Stimulated activated naive CD4-positive, alpha-beta T cell treated with Interleukin-2 at 50 U/mL for 16 hours (primary cell): ENCODE data around the gene PHF20.
"Not testable (repeated sequence)": the region's sequence is repeated elsewhere in the genome, so short reads cannot be mapped to it uniquely, and the experiment has no call there.

Experiments
- DNase-seq: peaks from one replicate; lab custom pipeline; 2025; lab: John Stamatoyannopoulos, UW

The PHF20 gene

DNA sequence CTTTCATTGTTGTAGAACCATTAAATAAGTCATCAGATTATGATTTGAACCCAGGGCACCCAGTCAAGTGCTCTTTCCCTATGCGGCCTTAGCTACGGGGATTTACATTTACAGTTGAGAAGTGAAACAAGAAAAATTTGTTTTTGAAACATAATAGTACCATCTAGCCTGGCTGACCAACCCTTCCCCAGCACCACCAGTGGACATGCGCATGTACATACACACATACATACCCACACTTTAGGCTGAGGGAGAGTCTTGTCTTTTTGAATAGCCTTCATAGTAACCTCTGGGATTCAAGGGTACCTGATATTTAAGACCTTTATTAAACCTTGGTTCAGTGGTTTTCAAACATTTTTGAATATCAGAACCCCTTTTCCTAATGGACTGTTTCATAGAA lies 148.7 kb downstream of the PHF20 start:
- DNase-seq = no peak

DNA sequence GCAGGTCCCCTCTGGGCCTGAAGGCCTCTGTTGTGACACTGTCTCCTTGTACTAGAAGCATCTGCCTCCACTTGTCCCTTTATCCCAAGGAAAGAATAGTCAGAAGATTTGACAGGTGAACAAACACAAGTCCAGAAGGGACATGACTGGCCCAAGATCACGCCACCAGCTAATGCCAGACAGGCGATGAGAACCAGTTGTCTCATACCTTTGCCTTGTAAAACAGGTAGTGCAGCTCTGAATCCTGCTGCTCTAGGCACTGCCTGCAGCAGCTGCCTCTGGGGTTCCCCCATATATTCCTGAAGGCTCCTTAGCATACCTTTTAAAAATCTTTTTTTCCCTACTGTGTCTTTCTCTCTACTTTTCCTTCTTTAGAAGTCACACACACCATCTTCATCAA lies 157.5 kb downstream of the PHF20 start:
- no peak for DNase-seq

DNA sequence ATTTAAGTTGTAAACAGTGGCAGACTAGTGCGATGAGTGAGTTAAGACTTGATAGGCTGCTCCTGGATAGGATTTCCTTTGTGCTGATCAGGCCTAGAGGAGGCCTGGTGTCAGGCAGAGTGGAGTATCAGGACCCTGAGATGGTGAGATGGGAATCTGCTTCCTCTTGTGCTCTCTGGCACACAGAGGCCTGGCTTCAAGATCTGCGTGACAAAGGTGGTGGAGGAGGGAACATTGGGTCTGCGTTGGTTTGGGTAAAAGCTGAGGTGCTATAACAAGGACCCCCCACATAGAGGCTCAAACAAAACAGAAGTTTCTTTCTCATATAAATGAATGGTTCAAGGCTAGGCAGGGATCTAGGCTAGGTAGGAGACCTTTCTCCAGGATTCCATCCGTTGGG lies 162.2 kb downstream of the PHF20 start:
- no peak for DNase-seq

DNA sequence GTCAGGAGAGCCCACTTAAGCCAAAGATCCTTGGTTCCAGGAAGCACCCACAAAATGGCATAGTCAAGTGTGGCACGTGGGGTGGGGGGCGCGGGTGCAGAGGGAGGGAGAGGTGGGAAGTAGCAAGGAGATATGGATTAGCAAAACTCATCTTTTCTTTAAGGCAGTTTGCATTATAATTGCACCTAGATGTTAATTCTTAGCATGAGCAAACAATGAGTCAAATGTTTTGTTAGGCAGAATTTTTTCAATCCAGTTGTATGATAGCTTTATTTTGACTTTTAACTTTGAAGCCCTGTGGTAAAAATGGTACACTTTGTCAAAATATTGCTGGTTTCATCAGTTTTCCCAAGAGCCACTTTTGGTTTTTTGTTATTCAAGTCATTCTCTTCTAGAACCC lies 167.4 kb downstream of the PHF20 start:
- DNase-seq = no peak

DNA sequence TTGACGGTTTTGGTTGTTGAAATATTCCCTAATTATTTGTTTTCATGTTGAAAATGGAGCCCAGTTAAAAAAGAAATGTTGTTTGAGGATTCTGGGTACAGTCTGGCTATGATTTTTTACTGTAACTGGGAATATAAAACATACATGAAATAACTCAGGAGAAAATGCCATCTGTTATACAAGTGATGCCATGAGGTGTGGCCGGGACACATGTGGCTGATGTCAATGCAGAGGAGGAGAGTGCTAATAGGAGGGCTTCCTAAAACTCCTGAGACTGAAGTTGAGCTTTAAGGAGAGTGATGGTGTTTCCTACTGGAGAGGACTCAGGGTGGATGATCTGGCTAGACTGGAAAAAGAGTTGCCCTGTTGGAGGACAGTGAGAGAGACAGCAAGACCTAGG lies 169.8 kb downstream of the PHF20 start:
- no peak for DNase-seq

DNA sequence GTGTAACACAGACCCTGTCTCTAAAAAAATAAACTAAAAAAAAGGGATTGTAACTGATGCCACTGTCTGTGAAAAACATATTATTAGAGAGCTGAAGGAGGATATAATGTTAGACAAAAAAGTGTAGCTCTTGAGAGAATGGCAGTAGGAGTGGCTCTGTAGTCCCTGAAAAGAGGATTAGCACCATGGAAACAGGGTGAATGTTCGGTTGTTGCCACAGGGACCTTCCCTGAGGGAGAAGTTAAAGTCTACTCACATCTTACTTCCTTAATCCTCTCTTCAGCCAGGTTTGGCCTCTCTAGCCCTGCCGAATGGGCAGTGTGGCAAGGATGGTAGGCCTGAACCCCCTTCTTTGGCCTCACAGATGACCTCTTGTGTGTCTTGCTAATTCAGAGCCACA lies 170.4 kb downstream of the PHF20 start:
- no peak for DNase-seq

DNA sequence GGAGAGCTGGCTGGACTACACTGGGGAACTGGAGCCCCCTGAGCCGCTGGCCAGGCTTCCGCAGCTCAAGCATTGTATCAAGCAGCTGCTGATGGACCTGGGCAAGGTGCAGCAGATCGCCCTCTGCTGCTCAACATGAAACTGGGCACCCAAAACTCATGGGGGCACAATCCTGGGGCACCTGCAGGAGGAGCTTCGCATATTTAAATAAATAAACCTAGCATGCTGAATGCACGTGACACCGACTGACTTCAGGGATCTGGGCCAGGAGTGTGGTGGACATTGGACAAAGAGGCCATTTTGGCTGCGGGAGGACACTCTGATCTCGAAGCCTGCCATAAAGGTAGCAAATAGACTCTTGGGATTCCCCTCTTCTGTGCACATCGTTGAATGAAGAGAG lies 175.7 kb downstream of the PHF20 start:
- DNase-seq = peak; percentile 4

DNA sequence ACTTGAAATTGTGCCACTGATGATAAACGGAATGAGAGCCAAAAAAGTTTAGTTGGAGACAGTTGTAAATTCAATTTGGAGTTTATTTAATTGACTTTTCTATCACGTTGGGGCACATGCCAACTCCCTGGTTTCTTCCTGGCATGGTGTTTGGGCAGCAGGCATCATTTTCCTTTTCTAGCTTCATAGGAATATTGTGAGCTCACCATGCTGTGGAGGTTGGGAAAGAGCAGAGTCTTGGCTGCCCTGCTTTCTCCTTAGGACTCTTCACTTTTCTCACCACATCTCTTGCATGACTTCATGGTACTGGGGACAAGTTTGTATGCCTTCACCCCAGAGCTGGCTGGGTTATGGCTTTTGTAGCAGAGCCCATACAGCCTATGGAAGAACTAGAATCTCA lies 176.1 kb downstream of the PHF20 start:
- DNase-seq = no peak

DNA sequence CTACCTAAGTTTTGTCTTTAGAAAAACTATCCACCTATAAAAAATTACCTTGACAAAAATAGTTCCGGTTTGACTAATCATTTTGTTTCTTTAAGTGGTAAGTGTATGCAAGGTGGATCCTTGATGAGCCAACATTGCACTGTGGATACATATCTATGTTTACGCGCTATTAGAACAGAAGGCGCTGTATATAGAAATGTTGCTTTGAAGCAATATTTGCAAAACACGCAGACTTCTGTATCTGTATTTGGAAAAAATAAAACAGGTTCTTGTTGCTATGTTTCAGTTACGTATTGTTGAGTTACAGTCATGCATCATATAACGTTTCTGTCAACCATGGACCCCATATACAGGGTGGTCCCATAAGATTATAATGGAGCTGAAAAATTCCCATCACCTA lies 178.3 kb downstream of the PHF20 start:
- no peak for DNase-seq

DNA sequence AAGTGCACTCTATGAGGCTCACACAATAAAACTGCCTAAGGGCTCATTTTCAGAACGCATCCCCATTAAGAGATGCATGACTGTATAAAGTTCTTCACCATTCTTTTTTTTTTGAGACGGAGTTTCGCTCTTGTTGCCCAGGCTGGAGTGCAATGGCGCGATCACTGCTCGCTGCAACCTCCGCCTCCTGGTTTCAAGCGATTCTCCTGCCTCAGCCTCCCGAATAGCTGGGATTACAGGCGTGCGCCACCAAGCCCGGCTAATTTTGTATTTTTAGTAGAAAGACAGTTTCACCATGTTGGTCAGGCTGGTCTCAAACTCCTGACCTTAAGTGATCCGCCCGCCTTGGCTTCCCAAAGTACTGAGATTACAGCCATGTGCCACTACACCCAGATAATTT lies 180.3 kb downstream of the PHF20 start:
- DNase-seq = not testable (repeated sequence)

DNA sequence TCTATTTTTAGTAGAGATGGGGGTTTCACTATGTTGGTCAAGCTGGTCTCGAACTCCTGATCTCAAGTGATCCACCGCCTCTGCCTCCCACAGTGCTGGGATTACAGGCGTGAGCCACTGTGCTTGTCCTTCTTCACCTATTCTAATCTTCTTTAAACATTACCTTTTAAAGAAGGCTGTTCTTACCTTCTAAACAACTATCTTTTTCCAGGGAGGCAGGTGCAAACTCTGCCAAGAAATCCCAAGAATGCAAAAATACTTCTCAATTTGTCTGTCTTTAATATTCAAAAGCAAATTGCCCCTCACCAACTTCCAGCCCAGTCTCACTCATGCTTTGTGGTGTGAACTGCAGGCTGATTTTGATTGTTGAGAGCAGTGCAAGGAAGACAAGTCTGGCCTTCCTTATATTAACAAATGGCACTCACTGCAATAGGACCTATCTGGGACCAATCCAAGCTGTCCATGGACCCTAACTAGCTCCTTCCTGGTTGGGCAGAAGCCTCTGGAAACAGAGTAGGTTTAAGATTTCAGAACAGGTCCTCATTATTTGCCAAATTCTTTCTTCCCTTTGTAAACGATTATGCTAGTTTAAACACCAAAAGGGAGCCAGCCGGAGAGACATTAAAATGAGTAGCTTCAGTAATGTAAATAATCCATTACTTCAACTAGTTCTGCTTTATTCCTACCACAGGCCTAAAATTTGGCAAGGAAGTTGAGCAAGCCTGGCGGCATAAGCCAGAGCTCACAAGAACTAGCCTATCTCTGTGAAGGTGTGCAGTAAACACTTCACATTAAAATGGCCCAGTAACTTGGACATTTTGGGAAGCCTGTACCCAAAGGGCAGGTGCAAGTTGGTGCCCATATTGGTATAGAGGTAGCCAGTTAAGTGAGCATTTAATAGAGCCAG lies 180.9 kb downstream of the PHF20 start:
- no peak for DNase-seq

DNA sequence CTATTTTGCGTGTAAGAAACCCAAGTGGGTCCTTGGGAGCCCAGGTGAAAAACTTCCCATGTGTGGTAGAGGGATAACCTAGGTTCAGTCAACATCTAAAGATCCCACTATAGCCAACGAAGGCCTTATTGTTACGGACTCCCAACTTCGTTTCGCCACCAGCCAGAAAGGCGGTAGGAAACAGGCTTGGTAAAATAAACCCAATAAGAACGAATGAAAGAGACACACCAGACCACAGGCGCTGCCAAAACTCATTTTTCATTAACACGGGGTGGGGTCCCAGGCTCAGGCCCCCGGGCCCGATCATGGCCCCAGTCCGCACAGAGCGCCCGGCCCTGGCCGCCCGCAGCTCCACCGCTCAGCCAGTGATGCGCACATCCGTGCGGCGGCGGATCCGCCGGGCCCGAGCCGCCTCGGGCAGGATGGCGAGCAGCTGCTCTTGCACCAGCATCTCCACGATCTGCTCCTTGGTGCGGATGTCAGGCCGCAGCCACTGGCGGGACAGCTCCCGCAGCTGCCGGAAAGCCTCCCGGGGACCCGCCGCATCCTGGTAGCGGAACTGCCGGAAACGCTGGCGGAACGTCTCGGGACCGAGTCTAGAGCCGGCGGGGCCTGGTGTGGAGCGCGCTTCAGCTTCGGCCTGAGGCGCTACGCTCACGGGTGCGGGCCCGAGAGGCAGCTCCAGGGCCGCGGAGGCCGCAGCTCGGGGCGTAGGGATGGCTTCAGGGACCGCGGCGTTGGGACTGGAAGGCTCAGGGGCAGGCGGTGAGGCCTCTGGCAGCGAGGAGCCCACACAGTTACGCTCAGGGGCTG lies 181.8 kb downstream of the PHF20 start:
- DNase-seq = peak; percentile 58

DNA sequence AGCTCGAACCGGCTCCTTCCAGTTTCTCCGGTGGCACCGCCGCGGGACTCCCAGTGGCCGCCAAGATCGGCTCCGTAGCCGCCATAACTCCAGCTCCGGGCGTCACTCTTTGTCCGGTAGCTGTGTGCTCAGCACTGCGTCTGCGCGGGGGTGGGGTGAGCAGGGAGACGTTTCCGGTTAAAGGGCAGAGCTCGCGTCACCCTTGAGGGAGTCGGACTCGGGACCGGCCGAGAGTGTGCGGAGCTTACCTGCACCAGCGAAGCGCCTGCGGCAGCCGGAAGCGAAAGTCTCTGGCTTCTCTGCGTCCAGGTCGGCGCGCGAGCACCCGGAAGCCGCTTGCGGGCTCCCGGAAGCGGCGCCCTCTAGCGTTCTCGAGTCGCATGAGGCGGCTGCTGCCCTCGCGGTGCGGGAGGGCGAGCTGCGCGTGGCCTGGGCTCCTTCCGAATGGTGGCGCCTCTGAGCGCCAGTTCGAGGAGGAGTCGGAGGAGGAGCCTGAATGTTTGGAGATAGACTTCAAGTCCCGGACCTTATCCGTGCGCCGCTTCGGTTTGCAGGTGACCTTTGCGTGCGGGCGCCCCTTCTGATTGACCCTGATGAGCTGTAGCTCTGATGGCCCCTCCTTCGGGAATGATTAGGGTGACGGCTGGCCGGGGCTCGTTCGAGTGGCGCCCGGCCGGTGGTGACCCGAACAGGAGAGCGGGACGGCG lies 182.5 kb downstream of the PHF20 start, which contains the start of gene SCAND1:
TSS of gene SCAND1 (minus strand) at position 303 of the 707 bp plus-strand sequence. CDS start at position 85, 218 bp downstream.
- peak; percentile 98 for DNase-seq

DNA sequence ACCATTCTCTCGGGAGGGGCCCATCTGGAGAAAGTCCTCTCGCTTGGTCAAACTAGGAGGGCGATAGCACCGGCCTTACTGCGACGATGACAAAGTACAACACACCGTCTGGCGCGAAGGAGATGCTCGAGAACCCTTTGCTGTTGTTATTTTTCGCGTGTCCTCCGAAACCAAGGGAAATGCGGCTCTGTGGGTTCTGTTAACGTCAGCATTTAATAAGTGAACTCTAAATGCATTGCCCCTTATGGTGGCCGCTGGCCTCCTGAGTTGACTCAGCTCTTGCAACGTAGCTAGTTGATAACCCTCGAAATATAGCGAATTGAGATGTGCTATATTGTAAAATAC lies 183.1 kb downstream of the PHF20 start:
- DNase-seq = no peak

DNA sequence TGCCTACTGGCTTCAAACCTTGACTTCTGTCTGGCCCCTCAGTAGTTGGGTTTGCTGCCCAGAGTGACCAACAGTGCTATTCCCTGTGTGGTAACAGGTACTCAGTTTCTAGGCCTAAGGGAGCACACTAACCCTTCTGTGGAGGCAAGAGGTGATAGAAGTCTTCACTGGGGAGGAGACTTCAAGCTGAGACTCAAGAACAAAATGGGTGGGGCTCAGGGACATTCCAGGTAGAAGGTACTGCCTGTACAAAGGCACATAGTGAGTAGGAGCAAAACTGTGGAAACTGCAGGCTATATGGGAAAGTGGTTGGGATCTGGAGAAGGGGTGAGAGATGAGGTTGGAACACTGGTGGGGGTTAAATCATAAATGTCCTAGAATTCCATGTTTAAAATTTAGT lies 184.8 kb downstream of the PHF20 start:
- DNase-seq = no peak

DNA sequence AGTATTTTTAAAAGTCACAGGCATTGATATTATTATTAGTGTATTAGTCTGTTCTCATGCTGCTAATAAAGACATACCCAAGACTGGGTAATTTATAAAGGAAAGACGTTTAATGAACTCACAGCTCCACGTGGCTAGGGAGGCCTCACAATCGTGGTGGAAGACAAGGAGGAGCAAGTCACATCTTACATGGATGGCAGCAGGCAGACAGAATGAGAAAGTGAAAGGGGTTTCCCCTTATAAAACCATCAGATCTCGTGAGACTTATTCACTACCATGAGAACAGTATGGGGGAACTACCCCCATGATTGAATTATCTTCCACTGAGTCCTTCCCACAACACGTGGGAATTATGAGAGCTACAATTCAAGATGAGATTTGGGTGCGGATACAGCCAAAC lies 187.5 kb downstream of the PHF20 start:
- not testable (repeated sequence) for DNase-seq

DNA sequence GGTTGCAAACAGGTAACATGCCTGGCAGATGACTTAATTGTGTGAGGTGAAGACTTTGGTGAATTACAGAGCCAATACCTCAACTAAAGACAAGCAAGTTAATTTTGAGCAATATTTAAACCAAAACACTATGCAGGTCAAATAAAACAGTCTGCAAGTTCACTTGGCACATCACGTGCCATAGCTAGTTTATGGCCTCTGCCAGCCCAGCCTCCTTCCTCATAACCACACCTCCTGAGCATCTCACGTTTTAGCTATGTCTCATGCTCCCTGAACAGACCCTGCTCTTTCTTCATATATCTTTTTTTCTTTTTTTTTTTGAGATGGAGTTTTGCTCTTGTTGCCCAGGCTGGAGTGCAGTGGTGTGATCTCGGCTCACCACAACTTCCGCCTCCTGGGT lies 192.1 kb downstream of the PHF20 start:
- no peak for DNase-seq

DNA sequence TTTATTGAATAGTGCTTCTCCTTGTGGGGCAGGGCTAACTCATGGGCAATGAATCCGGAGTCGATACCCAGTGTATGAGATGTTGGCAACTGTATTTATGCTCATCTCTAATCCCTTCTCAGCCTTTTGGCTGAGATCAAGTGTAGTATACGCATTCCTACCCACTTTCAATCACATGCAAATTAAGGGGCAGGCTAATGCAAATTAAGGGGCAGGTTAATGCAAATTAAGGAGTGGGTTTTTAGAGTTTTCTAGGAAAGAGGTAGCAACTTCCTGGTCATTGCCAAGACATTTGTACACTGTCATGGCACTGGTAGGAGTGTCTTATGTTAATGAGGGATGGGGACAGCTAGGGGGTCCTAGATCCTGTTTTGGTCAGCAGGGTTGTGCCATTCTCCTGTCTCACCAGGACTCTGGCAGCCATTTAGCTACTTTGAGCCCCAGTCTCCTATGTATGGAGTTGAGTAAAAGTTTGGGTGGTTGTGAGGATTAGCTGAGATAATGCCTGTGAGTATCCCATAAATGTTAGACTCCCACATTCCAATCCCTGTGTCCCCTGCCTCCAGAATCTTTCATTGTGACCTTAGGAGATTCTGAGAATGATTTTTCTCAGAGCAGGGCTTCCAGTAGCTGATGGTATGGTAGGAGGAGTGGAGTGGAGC lies 196.3 kb downstream of the PHF20 start, which contains the start of gene CNBD2:
TSS of gene CNBD2 (plus strand) at position 612 of the 662 bp plus-strand sequence. CDS start 173 bp downstream, outside the sequence.
- no peak for DNase-seq

DNA sequence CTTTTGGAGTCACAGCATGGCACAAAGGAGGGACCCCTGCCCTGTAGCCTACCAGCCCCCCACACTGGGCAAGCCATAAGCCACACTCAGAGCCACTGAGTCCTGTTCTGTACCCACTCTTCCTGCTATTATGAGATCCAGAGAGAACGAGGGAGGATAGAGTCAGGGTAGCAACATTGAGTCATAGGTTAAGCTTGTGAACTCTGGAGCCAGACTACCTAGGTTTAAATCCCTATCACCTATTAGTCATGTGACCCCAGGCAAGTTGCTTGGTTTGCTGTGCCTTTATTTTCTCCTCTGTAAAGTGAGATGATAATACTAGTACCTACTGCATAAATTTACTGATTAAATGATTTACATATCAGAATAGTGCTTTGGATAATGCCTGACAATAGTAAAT lies 197.1 kb downstream of the PHF20 start:
- DNase-seq = no peak

DNA sequence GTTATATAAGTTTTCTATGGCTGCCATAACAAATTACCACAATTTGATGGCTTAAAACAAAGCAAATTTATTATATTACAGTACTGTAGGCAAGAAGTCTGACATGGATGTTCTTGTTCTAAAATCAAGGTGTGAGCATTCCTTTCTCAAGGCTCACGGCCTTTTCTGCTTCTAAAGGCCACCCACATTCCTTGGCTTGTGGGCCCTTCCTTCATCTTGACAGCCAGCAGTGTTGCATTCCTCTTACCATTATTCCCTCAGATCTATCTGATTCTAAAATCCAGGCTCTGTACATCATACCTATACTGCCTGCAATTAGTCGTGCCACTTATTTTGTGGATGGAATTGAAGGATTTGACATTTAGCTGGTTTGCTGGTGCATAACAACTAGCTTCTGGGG lies 200.2 kb downstream of the PHF20 start:
- no peak for DNase-seq

DNA sequence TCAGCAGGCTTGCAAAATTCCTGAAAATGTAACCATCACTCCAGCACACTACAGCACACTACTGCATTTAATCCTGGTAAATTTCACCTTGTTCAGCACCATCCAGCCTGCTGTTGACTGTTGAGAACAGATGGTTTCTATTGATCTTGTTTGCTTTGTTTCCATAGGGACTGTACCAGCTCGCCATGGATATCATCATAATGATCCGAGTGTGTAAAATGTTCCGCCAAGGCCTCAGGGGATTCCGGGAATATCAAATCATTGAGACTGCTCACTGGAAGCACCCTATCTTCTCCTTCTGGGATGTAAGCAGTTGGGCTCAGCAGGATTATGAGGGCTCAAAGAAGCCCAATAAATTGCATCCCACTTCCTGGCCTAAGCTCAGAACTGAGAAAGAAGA lies 200.6 kb downstream of the PHF20 start:
- no peak for DNase-seq

DNA sequence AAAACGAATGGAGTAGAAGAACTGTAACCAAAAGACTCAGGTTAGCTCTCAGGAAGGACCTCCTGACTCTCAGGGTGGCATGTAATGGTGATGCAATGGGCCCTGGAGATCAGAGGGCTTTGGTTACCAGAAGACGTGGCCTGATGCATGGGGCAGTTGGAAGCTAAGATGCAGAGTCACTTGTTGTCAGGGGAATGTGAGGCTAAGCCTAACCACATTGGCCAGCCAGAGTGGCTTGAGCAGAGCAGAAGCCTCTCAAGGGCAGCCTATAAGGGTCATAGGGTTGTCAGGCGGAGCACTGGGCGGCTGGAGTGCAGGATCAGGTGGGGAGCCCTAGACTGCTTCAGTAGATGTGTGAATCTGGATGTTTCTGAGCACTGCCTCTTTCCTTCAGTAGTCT lies 202.4 kb downstream of the PHF20 start:
- DNase-seq = no peak
